Caco-2 (cell line): ENCODE data around the gene SMYD3. TPM values are rescaled to one million over a fixed set of nuclear protein-coding genes. Genes with fewer than 3 reads are reported as not detected.

Source experiments
- BruUV-seq: library from RNA; stranded (reverse); fragments of 400-500 nt; replicated peaks from 2 replicates; lab custom pipeline; 2021; lab: Mats Ljungman, UMichigan
- CTCF ChIA-PET: fragments of 300-600 bp; sonication (Branson Sonifier 250); formaldehyde crosslinking; loops from one replicate; lab custom pipeline; 2022; ENCODE audit warnings: antibody characterized with exemption; lab: Charles Lee
- POLR2A ChIA-PET: fragments of 300-600 bp; sonication (Branson Sonifier 250); formaldehyde crosslinking; loops from one replicate; lab custom pipeline; 2022; ENCODE audit warnings: antibody characterized with exemption; lab: Charles Lee
- DNase-seq, 2 experiments: peaks; one replicate each; pipeline versions ENCODE4 v3.0.0 to v3.0.0-alpha.2; 2020 to 2022
- H3K27me3 ChIP-seq: replicated peaks from 2 replicates; pipeline ENCODE4 v1.6.0; 2011; ENCODE audit warnings: low read length; ENCODE audit not compliant: control insufficient read depth, insufficient read depth
- H3K36me3 ChIP-seq: 2 replicates; pipeline ENCODE4 v1.5.1; 2011; ENCODE audit warnings: low read length; ENCODE audit not compliant: control insufficient read depth, insufficient read depth
- H3K4me1 ChIP-seq: fragments of 250-450 bp; sonication (Bioruptor Pico); 2 replicates; pipeline ENCODE4 v1.5.1; 2020; ENCODE audit warnings: mild to moderate bottlenecking
- H3K4me3 ChIP-seq: 2 replicates; pipeline ENCODE4 v1.5.1; 2011; ENCODE audit warnings: low read depth, mild to moderate bottlenecking, control low read depth, low read length
- H3K9me3 ChIP-seq: fragments of 250-450 bp; sonication (Bioruptor Pico); 2 replicates; pipeline ENCODE4 v1.5.1; 2020; ENCODE audit warnings: mild to moderate bottlenecking, moderate library complexity
- H3K27ac Mint-ChIP-seq: one replicate; pipeline ENCODE4 v1.8.0; 2022; ENCODE audit warnings: mixed read lengths; ENCODE audit not compliant: unreplicated experiment
- H3K27me3 Mint-ChIP-seq: one replicate; pipeline ENCODE4 v1.8.0; 2022; ENCODE audit warnings: mixed read lengths; ENCODE audit not compliant: insufficient read depth, unreplicated experiment
- H3K36me3 Mint-ChIP-seq: one replicate; pipeline ENCODE4 v1.8.0; 2022; ENCODE audit warnings: mild to moderate bottlenecking, mixed read lengths; ENCODE audit not compliant: insufficient read depth, unreplicated experiment
- H3K4me1 Mint-ChIP-seq: one replicate; pipeline ENCODE4 v1.8.0; 2022; ENCODE audit warnings: low read depth, mixed read lengths; ENCODE audit not compliant: unreplicated experiment
- H3K4me3 Mint-ChIP-seq: one replicate; pipeline ENCODE4 v1.8.0; 2022; ENCODE audit warnings: mild to moderate bottlenecking, moderate library complexity, mixed read lengths; ENCODE audit not compliant: unreplicated experiment
- H3K9me3 Mint-ChIP-seq: one replicate; pipeline ENCODE4 v1.8.0; 2022; ENCODE audit warnings: mixed read lengths; ENCODE audit not compliant: unreplicated experiment
- intact Hi-C: fragments of 100-400 bp; cut with micrococcal nuclease; formaldehyde crosslinking; loops from one replicate; pipeline ENCODE4 v1.10.0; 2022; ENCODE audit not compliant: unreplicated experiment
- total RNA-seq: library from RNA; stranded (reverse); gene quantifications from 2 replicates; pipeline ENCODE4 v1.2.3, GENCODE V29; 2022
- TF ChIP-seq, protein P1 (sequence below), 2 experiments: fragments of 200-600 bp in 1 of 2; IDR thresholded peaks; 1 replicate in 1 of 2; 2 replicates in 1 of 2; pipeline versions ENCODE4 v1.5.1 to v1.8.0; 2011 to 2022; ENCODE audit warnings: antibody characterized with exemption in 1 of 2, control low read depth in 1 of 2, inconsistent platforms in 1 of 2, low read depth in 1 of 2, low read length in 1 of 2, mild to moderate bottlenecking in 1 of 2, moderate library complexity in 1 of 2; ENCODE audit not compliant: insufficient read depth in 1 of 2, severe bottlenecking in 1 of 2, unreplicated experiment in 1 of 2

SMYD3 gene
- total RNA-seq, 1 experiment from 2014 or later, result 33.0 TPM

- Histone ChIP-seq H3K4me3 (no peak overlapping the region), H3K36me3 (no peaks in the 10 kb centered on the region), H3K4me1 (no peaks in the 10 kb centered on the region), H3K27me3 (no peaks in the 10 kb centered on the region), H3K9me3 (no peaks in the 10 kb centered on the region)
- no TSS peak for BruUV-seq
- Mint-ChIP-seq H3K36me3 (no peaks in the 10 kb centered on the region), H3K9me3 (no peaks in the 10 kb centered on the region), H3K4me1 (no peaks in the 10 kb centered on the region), H3K27me3 (no peaks in the 10 kb centered on the region), H3K27ac (no peak overlapping the region), H3K4me3 (no peak overlapping the region)
- POLR2A ChIA-PET, result no interaction called here
- TF ChIP-seq, protein P1, sequence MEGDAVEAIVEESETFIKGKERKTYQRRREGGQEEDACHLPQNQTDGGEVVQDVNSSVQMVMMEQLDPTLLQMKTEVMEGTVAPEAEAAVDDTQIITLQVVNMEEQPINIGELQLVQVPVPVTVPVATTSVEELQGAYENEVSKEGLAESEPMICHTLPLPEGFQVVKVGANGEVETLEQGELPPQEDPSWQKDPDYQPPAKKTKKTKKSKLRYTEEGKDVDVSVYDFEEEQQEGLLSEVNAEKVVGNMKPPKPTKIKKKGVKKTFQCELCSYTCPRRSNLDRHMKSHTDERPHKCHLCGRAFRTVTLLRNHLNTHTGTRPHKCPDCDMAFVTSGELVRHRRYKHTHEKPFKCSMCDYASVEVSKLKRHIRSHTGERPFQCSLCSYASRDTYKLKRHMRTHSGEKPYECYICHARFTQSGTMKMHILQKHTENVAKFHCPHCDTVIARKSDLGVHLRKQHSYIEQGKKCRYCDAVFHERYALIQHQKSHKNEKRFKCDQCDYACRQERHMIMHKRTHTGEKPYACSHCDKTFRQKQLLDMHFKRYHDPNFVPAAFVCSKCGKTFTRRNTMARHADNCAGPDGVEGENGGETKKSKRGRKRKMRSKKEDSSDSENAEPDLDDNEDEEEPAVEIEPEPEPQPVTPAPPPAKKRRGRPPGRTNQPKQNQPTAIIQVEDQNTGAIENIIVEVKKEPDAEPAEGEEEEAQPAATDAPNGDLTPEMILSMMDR (IDR thresholded peaks at IDR 0.05; ENCODE audit: insufficient read depth in 1 of 2, low read depth in 1 of 2, low read length in 1 of 2, severe bottlenecking in 1 of 2, unreplicated experiment in 1 of 2), result no peak
- CTCF ChIA-PET, result no interaction called here
- no peak for DNase-seq
- intact Hi-C loops, result no loop called here
These were observed 465.7 kb downstream of the SMYD3 start for GRCh38 chr1:246041360-246041759.

GRCh38 chr1:246040200-246040890 is 466.7 kb downstream of the SMYD3 start:
- TF ChIP-seq, protein P1 (IDR thresholded peaks at IDR 0.05; ENCODE audit: insufficient read depth in 1 of 2, low read depth in 1 of 2, low read length in 1 of 2, severe bottlenecking in 1 of 2, unreplicated experiment in 1 of 2), result no peak
- H3K4me1 Mint-ChIP-seq, result no peaks in the 10 kb centered on the region
- H3K4me3 Mint-ChIP-seq, result no peak overlapping the region
- no peaks in the 10 kb centered on the region for H3K36me3 ChIP-seq
- no peak overlapping the region for H3K27ac Mint-ChIP-seq
- no peaks in the 10 kb centered on the region for H3K9me3 ChIP-seq
- intact Hi-C loops, result no loop called here
- H3K27me3 ChIP-seq, result no peaks in the 10 kb centered on the region
- no peaks in the 10 kb centered on the region for H3K27me3 Mint-ChIP-seq
- BruUV-seq, result no TSS peak
- no peaks in the 10 kb centered on the region for H3K9me3 Mint-ChIP-seq
- no peak for DNase-seq
- ChIA-PET CTCF (no interaction called here), POLR2A (interaction anchor here (0.6 kb wide), 1 partner anchor 408 kb away, joined by 4 read pairs; no protein-coding TSS in a partner anchor)
- no peak overlapping the region for H3K4me3 ChIP-seq
- no peaks in the 10 kb centered on the region for H3K36me3 Mint-ChIP-seq
- no peaks in the 10 kb centered on the region for H3K4me1 ChIP-seq

GRCh38 chr1:246039584-246039983 is 467.5 kb downstream of the SMYD3 start:
- Histone ChIP-seq H3K9me3 (no peaks in the 10 kb centered on the region), H3K4me3 (no peak overlapping the region), H3K36me3 (no peaks in the 10 kb centered on the region), H3K27me3 (no peaks in the 10 kb centered on the region), H3K4me1 (no peaks in the 10 kb centered on the region)
- TF ChIP-seq, protein P1 (IDR thresholded peaks at IDR 0.05; ENCODE audit: insufficient read depth in 1 of 2, low read depth in 1 of 2, low read length in 1 of 2, severe bottlenecking in 1 of 2, unreplicated experiment in 1 of 2), result no peak
- H3K27ac Mint-ChIP-seq, result no peak overlapping the region
- intact Hi-C loops, result no loop called here
- ChIA-PET POLR2A (no interaction called here), CTCF (no interaction called here)
- no TSS peak for BruUV-seq
- H3K9me3 Mint-ChIP-seq, result no peaks in the 10 kb centered on the region
- no peaks in the 10 kb centered on the region for H3K27me3 Mint-ChIP-seq
- no peaks in the 10 kb centered on the region for H3K36me3 Mint-ChIP-seq
- H3K4me3 Mint-ChIP-seq, result no peak overlapping the region
- H3K4me1 Mint-ChIP-seq, result no peaks in the 10 kb centered on the region
- DNase-seq, result no peak
